GM21515 (cell line): ENCODE results near the gene DSCAM.

Experiments used
- ATAC-seq: cut with Tn5 transposase; IDR thresholded peaks from one replicate; pipeline ENCODE4 v1.9.1; 2021; ENCODE audit not compliant: unreplicated experiment

The DSCAM gene

GRCh38 chr21:40153351-40153750 is 693.6 kb downstream of the DSCAM start:
- no peak for ATAC-seq

GRCh38 chr21:40152476-40152875 is 694.5 kb downstream of the DSCAM start:
- no peak for ATAC-seq

DNA sequence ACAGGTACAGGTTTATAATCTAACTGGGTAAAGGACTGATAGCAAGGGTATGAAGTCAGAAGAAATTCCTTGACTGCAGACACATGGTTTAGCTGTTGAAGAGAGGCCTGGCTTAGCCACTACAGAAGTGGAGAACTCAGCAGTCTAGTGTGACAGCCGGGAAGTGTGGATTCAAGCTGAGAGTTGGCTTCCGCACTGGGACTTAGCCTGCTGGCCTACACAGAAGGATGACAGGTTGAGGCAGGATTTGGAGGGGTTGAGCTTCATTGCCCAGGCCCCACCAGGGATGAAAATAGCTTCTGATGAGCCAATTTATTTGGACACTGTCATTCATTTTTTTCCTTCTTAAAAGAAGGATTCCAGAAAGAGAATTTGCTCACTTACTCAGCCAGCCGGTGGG is 695.3 kb downstream of the DSCAM start:
- ATAC-seq, result no peak

DNA sequence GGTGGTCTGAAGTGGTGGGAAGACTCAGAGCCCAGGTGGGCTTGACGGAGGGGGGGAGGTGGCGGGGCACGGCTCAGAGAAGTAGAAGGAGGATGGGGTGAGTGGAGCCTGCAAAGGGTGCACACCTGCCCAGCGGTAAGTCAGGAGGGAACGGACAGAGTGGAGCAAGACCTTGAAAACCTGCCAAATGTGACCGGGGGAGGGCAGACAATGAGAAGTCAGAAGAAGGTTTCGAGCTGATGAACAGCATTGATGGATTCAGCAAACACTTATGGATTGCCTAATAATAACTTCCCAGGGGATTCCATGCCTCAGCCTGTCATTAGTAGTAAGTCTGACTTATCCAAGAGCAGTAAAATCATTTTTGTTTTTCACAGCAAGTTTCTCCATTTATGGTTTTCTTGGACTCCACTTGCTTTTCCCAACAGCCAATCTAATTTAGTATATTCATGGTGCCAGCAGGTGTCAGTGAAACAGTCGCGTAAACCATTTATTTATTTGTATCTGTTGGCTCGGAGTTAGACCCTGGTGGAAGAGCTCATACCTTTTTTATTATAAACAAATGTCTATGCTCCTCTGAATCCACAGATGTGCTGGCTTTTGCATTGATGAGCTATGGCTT is 700.6 kb downstream of the DSCAM start:
- no peak for ATAC-seq

DNA sequence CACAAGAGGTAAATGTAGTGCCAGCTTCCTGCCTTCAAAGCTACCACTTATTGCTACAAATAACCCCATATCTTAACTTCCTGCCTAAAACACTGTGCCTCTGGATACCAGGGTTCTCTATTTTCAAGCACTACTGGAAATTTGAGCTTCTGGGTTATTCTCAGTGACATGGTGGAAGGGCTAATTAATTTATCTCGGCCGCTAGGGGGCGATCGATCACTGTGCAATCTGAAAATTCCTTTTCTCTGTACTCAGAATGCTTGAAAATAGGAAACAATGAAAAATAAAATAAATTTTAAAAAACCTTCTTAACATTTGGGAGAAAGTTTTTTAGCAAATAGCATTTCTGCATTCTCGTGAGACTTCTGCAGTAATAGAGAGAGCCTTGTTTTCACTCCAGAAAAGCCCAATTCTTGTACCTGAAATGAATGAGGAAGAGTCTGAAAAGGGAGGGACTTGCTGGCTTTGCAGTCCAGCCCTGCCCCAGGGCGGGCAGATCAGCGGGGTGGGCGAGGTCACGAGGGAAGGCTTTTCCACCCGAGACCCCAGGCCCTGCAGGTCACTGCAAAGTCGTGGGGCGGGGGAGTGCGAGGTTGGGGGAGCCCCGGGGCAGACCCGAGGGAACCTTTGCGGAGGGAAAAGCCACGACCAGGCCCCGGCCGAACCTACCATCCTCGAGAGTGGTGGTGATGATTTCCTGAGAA is 703.0 kb downstream of the DSCAM start:
- ATAC-seq, result no peak

DNA sequence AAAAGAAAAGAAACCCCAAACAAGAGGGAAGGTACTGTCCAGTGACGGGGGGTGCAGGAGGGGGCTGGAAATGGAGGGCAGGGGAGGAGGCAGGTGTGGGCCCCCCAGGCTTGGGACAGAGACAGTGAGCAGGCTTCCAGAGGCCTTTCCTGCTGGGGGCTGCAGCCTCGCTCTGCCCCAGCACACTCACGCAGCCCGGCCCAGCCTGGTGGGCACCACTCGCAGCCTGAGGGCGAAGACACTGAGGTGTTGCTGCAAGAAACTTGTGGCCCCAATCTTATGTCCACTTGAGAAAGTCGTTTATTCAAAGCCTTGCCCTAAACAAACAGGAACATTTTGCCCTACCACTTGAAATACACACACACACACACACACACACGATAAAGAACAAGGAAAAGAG is 705.3 kb downstream of the DSCAM start:
- no peak for ATAC-seq

GRCh38 chr21:40140675-40141074 is 706.3 kb downstream of the DSCAM start:
- no peak for ATAC-seq

DNA sequence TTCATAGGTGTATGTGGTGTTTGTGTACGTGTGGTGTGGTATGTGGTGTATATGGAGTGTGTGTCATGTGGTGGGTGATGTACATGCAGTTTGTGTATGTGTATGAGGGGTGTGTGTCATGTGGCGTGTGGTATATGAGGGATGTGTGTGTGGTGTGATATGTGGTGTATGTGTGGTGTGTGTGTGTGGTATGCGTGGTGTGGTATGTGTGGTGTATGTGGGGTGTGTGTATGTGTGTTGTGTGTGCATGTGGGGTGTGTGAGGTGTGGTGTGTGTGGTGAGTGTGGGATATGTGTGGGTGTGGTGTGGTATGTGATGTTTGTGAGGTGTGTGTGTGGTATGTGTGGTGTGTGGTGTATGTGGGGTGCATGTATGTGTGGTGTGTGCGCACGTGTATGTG is 707.3 kb downstream of the DSCAM start:
- no peak for ATAC-seq

DNA sequence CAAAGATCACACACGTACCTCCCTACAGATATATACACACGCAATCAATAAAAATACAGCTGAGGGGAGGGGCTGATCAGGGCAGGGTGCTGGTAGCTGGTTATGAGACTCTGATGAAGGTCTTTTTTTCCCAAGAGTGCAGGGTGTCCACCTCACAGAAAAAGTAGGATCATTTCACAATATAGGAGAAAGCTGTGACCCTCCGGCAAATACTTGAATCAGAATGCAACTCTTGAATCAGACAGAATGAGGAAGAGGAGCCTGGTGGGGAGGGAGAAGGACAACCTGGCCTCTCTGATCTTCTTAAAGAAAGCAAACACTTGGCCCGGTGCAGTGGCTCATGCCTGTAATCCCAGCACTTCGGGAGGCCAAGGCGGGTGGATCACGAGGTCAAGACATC is 710.4 kb downstream of the DSCAM start:
- no peak for ATAC-seq

GRCh38 chr21:40134731-40135492 is 712.0 kb downstream of the DSCAM start:
- no peak for ATAC-seq

GRCh38 chr21:40130476-40130875 is 716.5 kb downstream of the DSCAM start:
- no peak for ATAC-seq

DNA sequence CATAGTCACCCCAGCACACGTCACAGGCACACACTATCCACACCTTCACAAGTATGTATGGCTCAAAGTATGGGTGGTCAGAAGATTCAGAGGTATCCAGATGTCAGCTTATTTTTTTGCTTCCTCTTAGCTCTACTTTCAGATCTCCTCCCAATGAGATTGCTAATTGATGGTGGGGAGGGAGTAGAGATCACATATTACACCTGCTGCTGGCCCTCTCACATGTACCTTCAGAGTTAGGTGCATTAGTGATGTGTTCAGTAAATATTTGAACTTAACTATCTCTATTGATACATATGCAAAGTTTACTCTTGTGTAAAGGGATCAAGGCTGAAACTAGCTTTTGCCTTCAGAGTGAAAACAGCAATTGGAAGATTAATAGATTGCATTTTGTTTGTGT is 717.1 kb downstream of the DSCAM start:
- ATAC-seq, result no peak

DNA sequence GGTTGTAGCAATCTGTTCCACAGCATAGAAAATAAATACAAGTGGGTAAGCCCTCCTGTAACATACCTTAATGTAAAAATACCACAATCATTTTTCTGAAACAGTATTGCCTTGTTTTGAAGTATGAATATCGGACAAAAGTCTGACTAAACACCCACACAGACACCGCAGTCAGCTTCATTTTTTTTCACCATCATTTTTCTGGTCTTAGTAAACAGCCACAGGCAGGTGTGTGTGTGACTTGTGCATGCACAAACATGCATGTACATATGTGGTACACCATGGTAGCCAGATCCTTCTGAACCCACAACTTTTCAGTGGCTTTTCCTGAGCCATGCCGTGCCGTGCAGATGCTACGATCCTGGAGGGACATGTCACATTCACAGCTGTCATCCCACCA is 718.1 kb downstream of the DSCAM start:
- ATAC-seq, result no peak

DNA sequence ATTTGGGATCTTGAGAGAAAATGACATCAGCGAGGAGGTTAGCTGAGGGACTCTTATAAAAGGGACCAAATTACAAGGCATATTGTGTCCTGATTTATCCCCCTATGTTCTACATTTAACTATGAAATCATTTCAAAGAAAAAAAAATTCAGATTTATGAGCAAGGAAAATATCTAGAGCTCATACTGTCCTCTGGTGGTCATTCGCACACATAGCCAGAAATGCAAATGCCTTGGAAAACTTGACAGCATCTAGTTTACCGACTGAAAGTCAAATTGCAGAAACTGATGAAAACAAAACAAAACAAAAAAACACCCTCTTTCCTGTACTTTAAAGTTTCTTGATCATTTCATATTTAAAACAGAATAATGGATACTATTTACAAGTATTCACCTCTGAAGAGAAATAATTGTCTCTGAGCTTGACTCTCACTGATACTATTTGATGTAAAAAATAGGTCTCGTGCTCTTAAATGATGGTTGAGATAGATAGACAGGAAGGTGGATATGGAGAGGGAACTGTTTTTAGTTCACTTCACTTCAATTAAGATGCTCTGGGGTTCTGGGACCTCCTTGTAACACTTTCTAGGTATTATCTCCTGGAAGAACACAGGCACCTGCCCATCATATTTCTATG is 725.9 kb downstream of the DSCAM start:
- ATAC-seq, result no peak

DNA sequence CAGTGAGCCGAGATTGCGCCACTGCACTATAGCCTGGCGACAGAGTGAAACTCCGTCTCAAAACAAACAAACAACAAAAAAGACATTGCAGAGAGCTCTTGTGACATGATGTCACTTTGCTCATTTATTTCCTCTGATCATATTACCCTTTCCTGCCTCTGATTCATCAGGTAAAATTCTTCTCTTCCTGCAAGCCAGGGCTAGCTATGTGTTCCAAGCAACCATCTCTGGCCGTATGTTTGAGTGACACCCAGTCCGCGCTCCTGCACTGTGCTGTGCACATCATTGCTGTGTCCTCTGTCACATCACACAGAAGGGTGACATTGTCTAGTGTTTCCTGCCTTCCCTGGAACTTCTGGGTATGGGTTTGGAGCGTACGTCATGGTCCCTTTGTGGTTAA is 728.4 kb downstream of the DSCAM start:
- ATAC-seq, result no peak

GRCh38 chr21:40117236-40117635 is 729.7 kb downstream of the DSCAM start:
- no peak for ATAC-seq

DNA sequence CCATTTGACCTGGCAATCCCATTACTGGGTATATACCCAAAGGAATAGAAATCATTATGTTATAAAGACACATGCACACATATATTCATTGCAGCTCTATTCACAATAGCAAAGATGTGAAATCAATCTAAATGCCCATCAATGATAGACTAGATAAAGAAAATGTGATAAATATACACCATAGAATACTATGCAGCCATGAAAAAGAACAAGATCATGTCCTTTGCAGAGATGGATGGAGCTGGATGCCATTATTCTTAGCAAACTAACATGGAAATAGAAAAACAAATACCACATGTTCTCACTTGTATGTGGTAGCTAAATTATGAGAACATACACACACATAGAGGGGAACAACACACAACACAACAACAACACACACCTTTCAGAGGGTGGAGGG is 731.2 kb downstream of the DSCAM start:
- no peak for ATAC-seq

DNA sequence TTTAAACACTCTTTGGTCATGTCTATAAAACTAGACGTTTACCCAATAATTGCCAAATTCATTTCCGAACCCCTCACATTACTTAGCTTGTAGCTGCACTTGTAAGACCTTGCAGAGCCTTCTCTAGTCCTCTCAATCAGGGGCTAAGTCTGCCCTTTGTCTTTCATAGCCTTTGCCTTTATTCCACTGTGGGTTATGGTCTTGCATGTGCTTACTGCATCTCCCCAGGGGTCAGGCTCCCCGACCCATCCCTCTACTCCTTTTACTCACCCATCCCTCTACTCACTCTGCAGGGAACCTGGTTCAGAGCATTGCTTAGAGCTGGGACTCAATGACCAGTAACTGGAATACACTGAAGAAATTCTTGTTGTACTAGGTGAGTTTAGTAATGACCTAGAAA is 744.3 kb downstream of the DSCAM start:
- no peak for ATAC-seq

DNA sequence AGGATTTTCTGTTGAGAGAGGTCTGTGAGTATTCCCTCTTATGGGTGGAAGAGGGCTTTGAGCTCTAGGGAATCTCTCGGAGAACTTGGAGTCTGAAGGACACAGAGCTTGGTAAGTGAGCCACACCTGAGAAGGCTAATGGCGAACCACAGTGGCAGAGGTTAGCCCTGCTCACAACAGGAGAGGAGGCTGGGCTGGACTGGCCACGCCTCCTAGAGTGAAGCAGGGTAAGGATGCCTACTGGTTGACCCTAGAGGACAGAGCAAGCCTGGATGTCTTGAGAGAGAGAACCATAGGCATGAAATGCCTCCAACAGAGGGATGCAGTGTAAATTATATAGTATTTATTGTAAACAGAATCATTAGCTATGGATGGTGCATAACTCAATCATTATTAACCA is 747.1 kb downstream of the DSCAM start:
- no peak for ATAC-seq

DNA sequence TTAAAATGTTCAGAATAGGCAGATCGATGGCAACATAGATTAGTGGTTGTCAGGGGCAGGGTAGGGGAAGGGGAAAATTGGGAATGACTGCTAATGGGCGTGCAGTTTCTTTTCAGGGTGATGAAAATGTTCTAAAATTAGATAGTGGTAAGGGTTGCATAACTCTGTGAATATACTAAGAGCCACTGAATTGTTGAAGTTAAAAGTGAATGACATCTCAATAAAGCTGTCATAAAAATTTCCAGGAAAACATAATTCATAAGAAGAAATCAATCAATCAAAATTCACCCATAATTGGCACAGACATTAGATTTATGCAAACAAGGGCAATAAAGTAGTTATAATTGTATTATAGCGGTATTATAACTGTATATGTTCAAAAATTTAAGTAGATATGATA is 751.5 kb downstream of the DSCAM start:
- no peak for ATAC-seq

DNA sequence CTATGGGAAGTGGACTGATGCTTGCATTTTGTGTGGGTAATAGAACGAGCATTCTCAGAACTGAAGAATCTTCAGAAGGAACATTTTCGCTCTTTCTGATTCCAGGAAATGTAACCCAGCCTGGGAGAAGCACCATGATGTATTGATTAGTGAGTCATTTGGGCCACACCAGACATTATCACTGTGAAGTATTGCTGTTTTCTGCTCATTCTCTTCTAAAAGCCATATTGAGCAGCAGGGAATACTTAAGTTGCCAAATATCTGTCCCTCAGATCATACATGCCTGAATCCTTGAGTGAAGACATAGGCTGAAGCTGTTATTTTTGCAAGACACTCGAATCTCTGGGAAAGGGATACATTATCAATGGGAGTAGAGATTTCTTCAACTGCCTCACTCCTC is 766.6 kb downstream of the DSCAM start:
- ATAC-seq, result no peak

DNA sequence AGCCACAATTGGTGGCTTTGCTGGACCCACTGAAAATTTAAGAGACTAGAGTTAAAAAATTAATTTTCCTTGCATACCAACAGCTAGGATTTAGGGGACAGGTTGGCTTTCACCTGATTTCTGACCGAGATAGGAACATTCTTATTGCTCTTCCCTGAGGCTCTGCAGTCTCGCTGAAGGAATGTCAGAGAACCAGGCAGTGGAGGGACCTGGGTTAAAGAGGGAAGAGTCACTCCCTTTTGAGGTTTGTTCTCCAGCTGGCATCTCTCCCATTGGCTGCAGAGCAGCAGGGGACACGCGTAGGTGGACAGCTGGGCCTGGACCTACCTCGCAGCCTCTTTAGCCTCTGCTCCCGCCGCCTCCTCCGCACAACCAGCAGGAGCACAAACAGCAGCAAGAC is 772.2 kb downstream of the DSCAM start:
- ATAC-seq, result no peak
